ENCODE data around the gene ABCA4.

The ABCA4 gene

GRCh38 chr1:94095744-94096469 is 25.0 kb downstream of the ABCA4 start:
- in situ Hi-C loops (cut with MboI; ENCODE audit: low sequenced_read_pairs, unreplicated experiment): no loop called here
- TF ChIP-seq CTCF (IDR thresholded peaks at IDR 0.05; ENCODE audit: borderline replicate concordance, control extremely low read depth, extremely low read depth, insufficient read depth, missing control alignments): no peak

GRCh38 chr1:94095112-94095637 is 25.8 kb downstream of the ABCA4 start:
- no peak for TF ChIP-seq CTCF (IDR thresholded peaks at IDR 0.05; ENCODE audit: borderline replicate concordance, control extremely low read depth, extremely low read depth, insufficient read depth, missing control alignments)
- in situ Hi-C loops (cut with MboI; ENCODE audit: low sequenced_read_pairs, unreplicated experiment): no loop called here
- no peak for DNase-seq (ENCODE audit: low spot score)

More at GRCh38 chr1:94095744-94096469, 25.0 kb downstream of the ABCA4 start:
- DNase-seq (ENCODE audit: low spot score): no peak

GRCh38 chr1:94094469-94095111 is 26.4 kb downstream of the ABCA4 start:
- no peak for TF ChIP-seq CTCF (IDR thresholded peaks at IDR 0.05; ENCODE audit: borderline replicate concordance, control extremely low read depth, extremely low read depth, insufficient read depth, missing control alignments)
- in situ Hi-C loops (cut with MboI; ENCODE audit: low sequenced_read_pairs, unreplicated experiment): no loop called here
- no peak for DNase-seq (ENCODE audit: low spot score)

GRCh38 chr1:94093996-94094395 is 27.0 kb downstream of the ABCA4 start:
- no peak for DNase-seq (ENCODE audit: low spot score)
- TF ChIP-seq CTCF (IDR thresholded peaks at IDR 0.05; ENCODE audit: borderline replicate concordance, control extremely low read depth, extremely low read depth, insufficient read depth, missing control alignments): no peak
- in situ Hi-C loops (cut with MboI; ENCODE audit: low sequenced_read_pairs, unreplicated experiment): no loop called here

- no peak for TF ChIP-seq CTCF (IDR thresholded peaks at IDR 0.05; ENCODE audit: borderline replicate concordance, control extremely low read depth, extremely low read depth, insufficient read depth, missing control alignments)
- in situ Hi-C loops (cut with MboI; ENCODE audit: low sequenced_read_pairs, unreplicated experiment): no loop called here
- no peak for DNase-seq (ENCODE audit: low spot score)
Observed at GRCh38 chr1:94093396-94093795, 27.6 kb downstream of the ABCA4 start.

- in situ Hi-C loops (cut with MboI; ENCODE audit: low sequenced_read_pairs, unreplicated experiment): no loop called here
- DNase-seq (ENCODE audit: low spot score): no peak
- no peak for TF ChIP-seq CTCF (IDR thresholded peaks at IDR 0.05; ENCODE audit: borderline replicate concordance, control extremely low read depth, extremely low read depth, insufficient read depth, missing control alignments)
Observed at GRCh38 chr1:94092210-94092613, 28.7 kb downstream of the ABCA4 start.

Measured in GM13976 (cell line).